ENCODE data around the gene ASCC2. TPM values are rescaled to one million over a fixed set of nuclear protein-coding genes. Genes with fewer than 3 reads are reported as not detected.
A peak's percentile ranks its signal among the peaks of the same experiment; 100 is the strongest.
"Not testable (repeated sequence)": the region's sequence is repeated elsewhere in the genome, so short reads cannot be mapped to it uniquely, and the experiment has no call there.

The ASCC2 gene
- polyA plus RNA-seq, 1 donor: 44.0 TPM

DNA sequence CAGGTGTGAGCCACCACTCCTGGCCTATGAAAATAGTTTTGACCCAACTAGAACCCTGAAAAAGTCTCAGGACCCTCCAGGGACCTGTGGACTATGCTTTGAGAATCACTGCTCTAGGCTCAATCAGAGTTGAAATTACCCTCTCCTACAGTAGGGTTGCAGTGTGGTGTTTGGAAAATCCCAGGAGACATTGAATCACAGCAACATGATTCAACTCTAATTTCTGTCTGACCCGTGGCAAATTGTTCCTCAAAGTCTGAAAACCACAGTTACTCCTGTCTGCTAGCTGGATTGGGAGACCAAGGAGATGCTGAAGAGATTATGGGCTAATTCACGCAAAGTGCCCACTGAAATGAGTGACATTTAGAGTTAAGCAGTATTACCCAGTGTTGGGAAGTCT, 39.5 kb upstream of the ASCC2 start:
- no peak overlapping the region for H3K4me3 ChIP-seq (ENCODE audit: low read length)
- no peak for DNase-seq
- H3K4me1 ChIP-seq (ENCODE audit: control insufficient read depth, insufficient read depth, low read length): peaks cover under 1% of the 10 kb centered on the region
- H3K36me3 ChIP-seq (ENCODE audit: control insufficient read depth, insufficient read depth, low read length): no peaks in the 10 kb centered on the region
- no peak overlapping the region for H3K27ac ChIP-seq (ENCODE audit: low read length)
- no CpG with 5 or more reads among the region's 2 CpGs for WGBS (ENCODE audit: insufficient coverage, low lambda C conversion rate)
- H3K9me3 ChIP-seq (ENCODE audit: control insufficient read depth, low read depth, low read length): no peaks in the 10 kb centered on the region
- H3K27me3 ChIP-seq (ENCODE audit: control insufficient read depth, insufficient read depth, low read length): no peaks in the 10 kb centered on the region

DNA sequence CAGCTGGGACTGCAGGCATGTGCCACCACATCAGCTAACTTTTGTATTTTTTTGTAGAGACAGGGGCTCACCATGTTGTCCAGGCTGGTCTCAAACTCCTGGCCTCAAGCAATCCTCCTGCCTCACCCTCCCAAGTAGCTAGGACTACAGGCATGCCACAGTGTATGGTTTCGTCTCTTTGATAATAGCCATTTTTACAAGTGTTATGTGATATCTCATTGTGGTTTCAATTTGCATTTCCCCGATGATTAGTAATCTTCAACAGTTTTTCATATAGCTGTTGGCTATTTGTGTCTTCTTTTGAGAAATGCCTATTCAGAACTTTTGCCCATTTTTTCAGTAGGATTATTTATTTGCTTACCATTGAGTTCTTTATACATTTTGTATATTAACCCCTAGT, 35.9 kb upstream of the ASCC2 start:
- whole genome bisulfite sequencing (ENCODE audit: insufficient coverage, low lambda C conversion rate): 100% methylated on average over 1 of the region's 2 CpGs
- Histone ChIP-seq H3K4me3 (ENCODE audit: low read length) (no peak overlapping the region), H3K27ac (ENCODE audit: low read length) (no peak overlapping the region), H3K36me3 (ENCODE audit: control insufficient read depth, insufficient read depth, low read length) (no peaks in the 10 kb centered on the region), H3K4me1 (ENCODE audit: control insufficient read depth, insufficient read depth, low read length) (peaks cover 8% of the 10 kb centered on the region), H3K27me3 (ENCODE audit: control insufficient read depth, insufficient read depth, low read length) (no peaks in the 10 kb centered on the region), H3K9me3 (ENCODE audit: control insufficient read depth, low read depth, low read length) (no peaks in the 10 kb centered on the region)
- no peak for DNase-seq

DNA sequence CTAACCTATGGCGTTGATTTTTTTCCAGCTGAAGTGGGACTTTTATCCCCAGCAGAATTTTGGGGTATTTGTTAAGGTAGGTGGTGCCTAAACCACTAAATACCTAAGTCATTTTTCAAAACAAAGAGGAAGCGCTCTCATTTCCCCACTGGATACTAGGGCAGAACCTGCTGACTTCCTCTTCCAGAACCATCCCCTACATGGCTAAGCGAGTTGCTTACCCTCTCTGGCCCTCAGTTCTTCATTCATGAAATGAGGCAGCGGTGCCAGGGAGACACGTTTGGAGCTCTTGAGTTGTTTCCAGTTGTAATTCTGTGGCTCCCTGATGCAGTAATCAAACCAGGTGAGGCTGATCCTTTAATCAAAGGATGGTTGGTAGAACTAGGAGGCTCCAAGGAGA, 34.9 kb upstream of the ASCC2 start:
- no peak overlapping the region for H3K27ac ChIP-seq (ENCODE audit: low read length)
- DNase-seq: no peak
- H3K9me3 ChIP-seq (ENCODE audit: control insufficient read depth, low read depth, low read length): no peaks in the 10 kb centered on the region
- H3K36me3 ChIP-seq (ENCODE audit: control insufficient read depth, insufficient read depth, low read length): no peaks in the 10 kb centered on the region
- no CpG with 5 or more reads among the region's 5 CpGs for WGBS (ENCODE audit: insufficient coverage, low lambda C conversion rate)
- H3K27me3 ChIP-seq (ENCODE audit: control insufficient read depth, insufficient read depth, low read length): no peaks in the 10 kb centered on the region
- H3K4me3 ChIP-seq (ENCODE audit: low read length): no peak overlapping the region
- H3K4me1 ChIP-seq (ENCODE audit: control insufficient read depth, insufficient read depth, low read length): peaks cover 8% of the 10 kb centered on the region

DNA sequence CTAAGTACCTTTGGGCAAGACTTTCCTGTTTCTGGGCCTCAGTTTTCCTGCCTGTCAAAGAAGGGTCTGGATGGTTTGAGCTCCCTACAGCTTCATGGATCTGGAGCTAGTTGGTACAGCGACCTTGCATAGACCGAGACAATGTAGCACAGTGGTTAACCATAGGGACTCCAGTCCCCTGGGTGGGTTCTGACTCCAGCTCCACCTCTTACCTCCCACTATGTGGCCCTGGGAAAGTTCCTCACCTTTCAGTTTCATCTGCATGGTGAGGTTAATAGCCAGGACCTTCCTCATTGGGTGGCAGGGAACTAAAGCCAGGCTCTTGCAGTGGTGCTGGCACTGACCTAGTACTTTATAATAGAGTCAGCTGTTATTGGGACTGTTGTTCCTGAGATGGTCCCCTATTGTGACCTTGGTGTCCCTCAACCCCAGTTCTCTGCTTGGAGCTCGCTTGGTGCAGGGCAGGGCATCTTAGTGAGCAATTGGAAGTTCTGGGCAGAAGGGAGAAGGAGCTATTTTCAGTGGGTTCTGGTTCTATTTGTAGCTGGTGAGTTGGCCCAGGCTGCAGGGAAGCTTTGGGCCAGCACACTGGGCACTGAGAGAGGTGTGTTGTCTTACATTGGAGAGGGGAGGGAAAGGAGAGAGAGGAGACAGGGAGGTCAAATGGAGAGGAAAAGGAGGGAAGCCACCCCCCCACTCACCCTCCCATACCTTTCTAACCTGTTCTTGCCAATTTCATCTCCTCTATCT, 34.2 kb upstream of the ASCC2 start:
- no peaks in the 10 kb centered on the region for H3K36me3 ChIP-seq (ENCODE audit: control insufficient read depth, insufficient read depth, low read length)
- no peak overlapping the region for H3K4me3 ChIP-seq (ENCODE audit: low read length)
- peaks cover 8% of the 10 kb centered on the region for H3K4me1 ChIP-seq (ENCODE audit: control insufficient read depth, insufficient read depth, low read length)
- no peaks in the 10 kb centered on the region for H3K9me3 ChIP-seq (ENCODE audit: control insufficient read depth, low read depth, low read length)
- no peaks in the 10 kb centered on the region for H3K27me3 ChIP-seq (ENCODE audit: control insufficient read depth, insufficient read depth, low read length)
- H3K27ac ChIP-seq (ENCODE audit: low read length): no peak overlapping the region
- DNase-seq: no peak
- no CpG with 5 or more reads among the region's 3 CpGs for WGBS (ENCODE audit: insufficient coverage, low lambda C conversion rate)

DNA sequence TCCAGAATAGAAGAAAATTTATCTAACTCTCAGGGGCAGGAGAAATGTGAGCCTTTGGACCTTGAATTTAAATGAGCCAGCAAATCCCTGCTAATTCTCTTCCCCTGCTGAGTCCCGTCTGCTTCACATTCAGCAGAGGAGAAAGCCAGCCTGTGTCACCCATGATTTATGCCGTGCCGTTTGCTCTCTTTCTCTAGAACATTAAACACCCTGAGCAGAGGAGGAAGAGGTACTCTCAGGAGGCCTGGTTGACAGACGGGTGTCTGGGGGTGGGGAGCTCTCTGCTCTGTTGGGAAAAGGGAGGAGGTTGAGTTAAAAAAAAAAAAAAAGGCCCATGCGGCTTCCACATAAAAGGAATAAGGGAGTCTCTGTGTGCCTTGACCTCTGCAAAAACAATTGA, 33.6 kb upstream of the ASCC2 start:
- Histone ChIP-seq H3K27ac (ENCODE audit: low read length) (no peak overlapping the region), H3K9me3 (ENCODE audit: control insufficient read depth, low read depth, low read length) (no peaks in the 10 kb centered on the region), H3K36me3 (ENCODE audit: control insufficient read depth, insufficient read depth, low read length) (no peaks in the 10 kb centered on the region), H3K27me3 (ENCODE audit: control insufficient read depth, insufficient read depth, low read length) (no peaks in the 10 kb centered on the region), H3K4me1 (ENCODE audit: control insufficient read depth, insufficient read depth, low read length) (peaks cover 8% of the 10 kb centered on the region), H3K4me3 (ENCODE audit: low read length) (no peak overlapping the region)
- DNase-seq: peak; percentile 16 to 37
- no CpG with 5 or more reads among the region's 5 CpGs for WGBS (ENCODE audit: insufficient coverage, low lambda C conversion rate)

DNA sequence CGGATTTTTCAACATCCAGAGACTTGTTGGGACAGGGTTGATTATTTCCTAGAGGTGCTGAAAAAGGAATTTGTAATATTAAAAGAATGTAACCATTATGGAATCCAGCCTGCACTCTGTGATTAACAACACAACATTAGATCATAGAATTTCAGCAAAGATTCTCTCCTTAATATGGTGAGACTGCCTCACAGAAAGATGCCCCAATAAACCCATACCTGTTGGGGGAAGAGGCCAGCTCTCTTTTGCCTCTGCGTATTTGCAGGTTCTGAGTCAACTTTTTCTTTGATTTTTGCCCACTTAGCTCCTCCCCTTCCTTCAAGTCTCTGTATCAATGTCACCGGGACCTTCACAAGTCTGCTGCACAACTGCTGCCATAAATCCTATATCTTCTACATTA, 32.5 kb upstream of the ASCC2 start:
- Histone ChIP-seq H3K36me3 (ENCODE audit: control insufficient read depth, insufficient read depth, low read length) (no peaks in the 10 kb centered on the region), H3K9me3 (ENCODE audit: control insufficient read depth, low read depth, low read length) (no peaks in the 10 kb centered on the region), H3K4me3 (ENCODE audit: low read length) (no peak overlapping the region), H3K27me3 (ENCODE audit: control insufficient read depth, insufficient read depth, low read length) (no peaks in the 10 kb centered on the region), H3K27ac (ENCODE audit: low read length) (no peak overlapping the region), H3K4me1 (ENCODE audit: control insufficient read depth, insufficient read depth, low read length) (peaks cover 8% of the 10 kb centered on the region)
- WGBS (ENCODE audit: insufficient coverage, low lambda C conversion rate): no CpG with 5 or more reads among the region's 3 CpGs
- no peak for DNase-seq

DNA sequence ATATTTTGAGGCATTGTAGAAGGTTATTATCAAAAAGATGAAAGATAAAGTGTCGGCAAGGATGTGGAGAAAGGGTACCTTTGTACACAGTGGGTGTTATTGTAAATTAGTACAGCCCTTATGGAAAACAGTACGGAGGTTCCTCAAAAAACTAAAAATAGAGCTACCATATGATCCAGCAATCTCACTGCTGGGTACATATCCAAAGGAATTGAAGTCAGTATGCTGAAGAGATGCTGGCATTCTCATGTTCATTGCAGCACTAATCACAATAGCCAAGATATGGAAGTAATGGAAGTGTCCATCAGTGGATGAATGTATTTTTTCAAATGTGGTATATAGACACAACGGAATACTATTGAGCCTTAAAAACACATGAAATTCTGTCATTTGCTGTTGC, 29.8 kb upstream of the ASCC2 start:
- no peak for DNase-seq
- Histone ChIP-seq H3K27ac (ENCODE audit: low read length) (no peak overlapping the region), H3K4me1 (ENCODE audit: control insufficient read depth, insufficient read depth, low read length) (peaks cover 8% of the 10 kb centered on the region), H3K27me3 (ENCODE audit: control insufficient read depth, insufficient read depth, low read length) (no peaks in the 10 kb centered on the region), H3K9me3 (ENCODE audit: control insufficient read depth, low read depth, low read length) (no peaks in the 10 kb centered on the region), H3K36me3 (ENCODE audit: control insufficient read depth, insufficient read depth, low read length) (no peaks in the 10 kb centered on the region), H3K4me3 (ENCODE audit: low read length) (no peak overlapping the region)
- WGBS (ENCODE audit: insufficient coverage, low lambda C conversion rate): 78% methylated on average over 1 of the region's 3 CpGs

DNA sequence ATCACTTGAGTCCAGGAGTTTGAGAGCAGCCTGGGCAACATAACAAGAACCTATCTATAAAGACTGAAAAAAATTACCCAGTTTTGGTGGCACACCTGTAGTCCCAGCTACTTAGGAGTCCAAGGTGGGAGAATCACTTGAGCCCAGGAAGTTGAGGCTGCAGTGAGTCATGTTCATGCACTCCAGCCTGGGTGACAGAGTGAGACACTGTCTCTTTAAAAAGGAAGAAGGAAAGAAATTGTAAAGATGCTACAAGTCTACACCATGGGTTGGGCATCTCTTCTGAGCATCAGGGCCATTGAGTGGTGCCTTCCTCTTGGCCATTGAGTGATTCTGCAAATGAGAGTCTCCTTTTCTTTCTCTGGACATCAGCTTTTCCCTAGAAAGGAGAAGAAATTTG, 29.2 kb upstream of the ASCC2 start:
- Histone ChIP-seq H3K9me3 (ENCODE audit: control insufficient read depth, low read depth, low read length) (no peaks in the 10 kb centered on the region), H3K27me3 (ENCODE audit: control insufficient read depth, insufficient read depth, low read length) (no peaks in the 10 kb centered on the region), H3K27ac (ENCODE audit: low read length) (no peak overlapping the region), H3K4me1 (ENCODE audit: control insufficient read depth, insufficient read depth, low read length) (peaks cover 8% of the 10 kb centered on the region), H3K36me3 (ENCODE audit: control insufficient read depth, insufficient read depth, low read length) (no peaks in the 10 kb centered on the region), H3K4me3 (ENCODE audit: low read length) (no peak overlapping the region)
- DNase-seq: no peak

DNA sequence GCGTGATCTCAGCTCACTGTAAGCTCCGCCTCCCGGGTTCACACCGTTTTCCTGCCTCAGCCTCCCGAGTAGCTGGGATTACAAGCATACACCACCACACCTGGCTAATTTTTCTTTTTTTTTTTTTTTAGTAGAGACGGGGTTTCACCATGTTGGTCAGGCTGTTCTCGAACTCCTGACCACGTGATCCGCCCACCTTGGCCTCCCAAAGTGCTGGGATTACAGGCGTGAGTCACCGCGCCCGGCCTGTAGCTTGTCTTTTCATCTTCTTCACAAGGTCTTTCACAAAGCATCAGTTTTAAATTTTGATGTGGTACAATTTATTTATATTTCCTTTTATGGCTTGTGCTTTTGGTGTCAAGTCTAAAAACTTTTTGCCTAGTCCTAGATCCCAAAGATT, 27.5 kb upstream of the ASCC2 start:
- DNase-seq; H3K4me3 ChIP-seq (ENCODE audit: low read length); H3K36me3 ChIP-seq (ENCODE audit: control insufficient read depth, insufficient read depth, low read length); H3K27ac ChIP-seq (ENCODE audit: low read length); H3K9me3 ChIP-seq (ENCODE audit: control insufficient read depth, low read depth, low read length); H3K27me3 ChIP-seq (ENCODE audit: control insufficient read depth, insufficient read depth, low read length); H3K4me1 ChIP-seq (ENCODE audit: control insufficient read depth, insufficient read depth, low read length): not testable (repeated sequence)
- no CpG with 5 or more reads among the region's 13 CpGs for WGBS (ENCODE audit: insufficient coverage, low lambda C conversion rate)

DNA sequence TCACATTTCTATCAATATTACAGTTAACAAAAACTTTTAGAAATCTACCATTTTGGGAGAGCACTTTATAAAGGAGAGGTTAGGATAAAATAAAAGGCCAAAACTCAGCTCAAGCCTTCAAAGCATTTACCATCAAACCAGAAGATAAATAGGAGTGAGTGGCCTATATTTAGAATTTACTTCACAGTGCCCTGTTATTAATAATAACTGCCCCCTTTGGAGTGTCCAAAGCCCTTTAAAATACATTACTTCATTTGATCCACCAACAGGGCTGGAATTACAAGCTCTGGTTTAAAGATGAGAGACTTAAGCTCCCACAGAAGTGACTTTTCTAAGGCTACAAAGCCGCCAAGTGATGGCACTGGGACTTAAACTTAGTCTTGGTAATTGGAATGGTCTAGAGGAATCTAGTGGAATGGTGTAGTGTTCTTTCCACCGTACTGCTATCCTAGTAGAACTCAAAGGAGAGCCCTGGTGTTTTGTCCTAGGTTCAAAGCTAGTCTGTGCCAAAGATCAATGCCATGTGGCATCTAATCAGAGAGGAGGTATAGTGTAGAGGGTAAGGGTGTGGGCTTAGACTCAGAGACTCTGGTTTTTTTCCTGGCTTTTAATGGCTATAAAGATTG, 23.7 kb upstream of the ASCC2 start:
- no peaks in the 10 kb centered on the region for H3K27me3 ChIP-seq (ENCODE audit: control insufficient read depth, insufficient read depth, low read length)
- no peak overlapping the region for H3K4me3 ChIP-seq (ENCODE audit: low read length)
- DNase-seq: no peak
- H3K27ac ChIP-seq (ENCODE audit: low read length): no peak overlapping the region
- 86% methylated on average over 1 of the region's 2 CpGs for WGBS (ENCODE audit: insufficient coverage, low lambda C conversion rate)
- H3K36me3 ChIP-seq (ENCODE audit: control insufficient read depth, insufficient read depth, low read length): no peaks in the 10 kb centered on the region
- no peaks in the 10 kb centered on the region for H3K4me1 ChIP-seq (ENCODE audit: control insufficient read depth, insufficient read depth, low read length)
- H3K9me3 ChIP-seq (ENCODE audit: control insufficient read depth, low read depth, low read length): peaks cover 5% of the 10 kb centered on the region

Data from large intestine (tissue), 3 donors.